H1 (cell line): ENCODE measurements around the gene GABRR3. TPM values are rescaled to one million over a fixed set of nuclear protein-coding genes. Genes with fewer than 3 reads are reported as not detected.

Experiments used
- CTCF ChIA-PET: fragments of 300-600 bp; sonication (Branson Sonifier 250); formaldehyde crosslinking; loops from one replicate; lab custom pipeline; 2021; ENCODE audit not compliant: partially characterized antibody; lab: Charles Lee
- POLR2A ChIA-PET: fragments of 300-600 bp; sonication (Branson Sonifier 250); formaldehyde crosslinking; loops from one replicate; lab custom pipeline; 2021; ENCODE audit warnings: inconsistent platforms; ENCODE audit not compliant: partially characterized antibody; lab: Charles Lee
- DNase-seq, 2 experiments: peaks; one replicate each; pipeline versions ENCODE4 v3.0.0 to v3.0.0-alpha.2; 2010 to 2022; ENCODE audit warnings: low spot score in 2 of 2, low read depth in 1 of 2, mixed read lengths in 1 of 2
- FAIRE-seq: peaks from 2 replicates; lab custom pipeline; 2011; peaks lifted over from hg19 to GRCh38; lab: Jason Lieb, UNC
- H2AFZ ChIP-seq: 2 replicates; pipeline ENCODE4 v1.8.1; 2012; ENCODE audit warnings: low read length, inconsistent platforms
- H2AK5ac ChIP-seq: 2 replicates; pipeline ENCODE4 v1.6.1; 2013; ENCODE audit warnings: low read depth, low read length
- H2BK120ac ChIP-seq: replicated peaks from 2 replicates; pipeline ENCODE3; 2013; ENCODE audit warnings: low read depth, low read length, inconsistent platforms
- H2BK12ac ChIP-seq: 2 replicates; pipeline ENCODE4 v1.6.1; 2013; ENCODE audit warnings: low read depth, low read length
- H2BK15ac ChIP-seq: 2 replicates; pipeline ENCODE4 v1.6.1; 2013; ENCODE audit warnings: low read length
- H2BK20ac ChIP-seq: 2 replicates; pipeline ENCODE4 v1.6.1; 2013; ENCODE audit warnings: low read length
- H2BK5ac ChIP-seq: 2 replicates; pipeline ENCODE4 v1.6.1; 2013; ENCODE audit warnings: low read depth, low read length
- H3K14ac ChIP-seq: 2 replicates; pipeline ENCODE4 v1.6.1; 2013; ENCODE audit warnings: inconsistent platforms; ENCODE audit not compliant: insufficient read length
- H3K18ac ChIP-seq: 2 replicates; pipeline ENCODE4 v1.6.1; 2013; ENCODE audit warnings: low read length; ENCODE audit errors: extremely low read depth
- H3K23ac ChIP-seq: 2 replicates; pipeline ENCODE4 v1.6.1; 2013; ENCODE audit warnings: inconsistent platforms; ENCODE audit not compliant: insufficient read length
- H3K23me2 ChIP-seq: 2 replicates; pipeline ENCODE4 v1.6.1; 2013; ENCODE audit warnings: low read depth, low read length
- H3K27ac ChIP-seq: 2 replicates; pipeline ENCODE4 v1.6.1; 2011; ENCODE audit warnings: low read depth, low read length, inconsistent platforms
- H3K27me3 ChIP-seq, 4 experiments: replicated peaks in 1 of 4; 1 replicate in 1 of 4; 2 replicates in 3 of 4; pipeline versions ENCODE4 v1.6.1 to v1.8.1; 2011 to 2013; ENCODE audit warnings: low read length in 3 of 4, mild to moderate bottlenecking in 3 of 4, inconsistent platforms in 2 of 4, mixed read lengths in 2 of 4, moderate library complexity in 1 of 4; ENCODE audit not compliant: control insufficient read depth in 3 of 4, insufficient read depth in 3 of 4; ENCODE audit errors: extremely low read depth in 1 of 4
- H3K36me3 ChIP-seq, 4 experiments: 2 replicates each; pipeline versions ENCODE4 v1.6.1 to v1.8.1; 2011 to 2013; ENCODE audit warnings: mild to moderate bottlenecking in 4 of 4, low read length in 3 of 4, moderate library complexity in 2 of 4, control low read depth in 1 of 4, inconsistent platforms in 1 of 4; ENCODE audit not compliant: insufficient read depth in 4 of 4, control insufficient read depth in 2 of 4
- H3K4ac ChIP-seq: replicated peaks from 2 replicates; pipeline ENCODE3; 2013; ENCODE audit warnings: low read length, low read depth, mixed read lengths, inconsistent platforms; ENCODE audit not compliant: insufficient read length
- H3K4me1 ChIP-seq, 4 experiments: replicated peaks in 1 of 4; 1 replicate in 1 of 4; 2 replicates in 3 of 4; pipeline versions ENCODE4 v1.6.1 to v1.8.1; 2011 to 2013; ENCODE audit warnings: low read length in 3 of 4, inconsistent platforms in 2 of 4, mixed read lengths in 1 of 4; ENCODE audit not compliant: insufficient read depth in 4 of 4, control insufficient read depth in 3 of 4
- H3K4me2 ChIP-seq, 2 experiments: 2 replicates each; pipeline versions ENCODE4 v1.6.1 to v1.8.1; 2011 to 2013; ENCODE audit warnings: low read depth in 2 of 2, low read length in 2 of 2, control low read depth in 1 of 2, inconsistent platforms in 1 of 2, mild to moderate bottlenecking in 1 of 2; ENCODE audit not compliant: insufficient read depth in 1 of 2
- H3K4me3 ChIP-seq, 4 experiments: fragments of 200-600, 300-600 bp in 1 of 4; sonication (generic), shearing (Covaris generic), sonication (Bioruptor Twin) in 1 of 4; 2 replicates each; pipeline versions ENCODE4 v1.5.1 to v1.8.1; 2011 to 2016; ENCODE audit warnings: low read length in 4 of 4, low read depth in 3 of 4, control low read depth in 2 of 4, inconsistent platforms in 2 of 4, mild to moderate bottlenecking in 2 of 4, mixed read lengths in 1 of 4, moderate library complexity in 1 of 4; ENCODE audit not compliant: insufficient read depth in 2 of 4; ENCODE audit errors: extremely low read depth in 1 of 4
- H3K56ac ChIP-seq: replicated peaks from 2 replicates; pipeline ENCODE3; 2013; ENCODE audit warnings: low read depth, mild to moderate bottlenecking, mixed read lengths, low read length, inconsistent platforms; ENCODE audit not compliant: insufficient read length
- H3K79me1 ChIP-seq: 2 replicates; pipeline ENCODE4 v1.6.1; 2013; ENCODE audit warnings: low read depth, low read length, control low read depth
- H3K79me2 ChIP-seq, 2 experiments: 2 replicates each; pipeline versions ENCODE4 v1.6.1 to v1.8.1; 2012 to 2013; ENCODE audit warnings: low read length in 2 of 2, mild to moderate bottlenecking in 2 of 2, inconsistent platforms in 1 of 2; ENCODE audit not compliant: insufficient read depth in 2 of 2, control insufficient read depth in 1 of 2
- H3K9ac ChIP-seq, 4 experiments: replicated peaks in 1 of 4; 1 replicate in 1 of 4; 2 replicates in 3 of 4; pipeline versions ENCODE4 v1.6.1 to v1.8.1; 2011 to 2013; ENCODE audit warnings: low read depth in 3 of 4, low read length in 3 of 4, control low read depth in 2 of 4, mild to moderate bottlenecking in 2 of 4, moderate library complexity in 2 of 4, inconsistent platforms in 1 of 4; ENCODE audit errors: extremely low read depth in 1 of 4
- H3K9me3 ChIP-seq, 2 experiments: 2 replicates each; pipeline versions ENCODE4 v1.6.1 to v1.8.1; 2012 to 2013; ENCODE audit warnings: mild to moderate bottlenecking in 2 of 2, moderate library complexity in 2 of 2, control low read depth in 1 of 2, inconsistent platforms in 1 of 2, low read depth in 1 of 2, low read length in 1 of 2, mixed read lengths in 1 of 2; ENCODE audit not compliant: insufficient read depth in 2 of 2
- H4K20me1 ChIP-seq, 2 experiments: replicated peaks in 1 of 2; 2 replicates each; pipeline versions ENCODE3 to v1.8.1; 2011 to 2013; ENCODE audit warnings: inconsistent platforms in 2 of 2, low read length in 2 of 2, mild to moderate bottlenecking in 1 of 2; ENCODE audit not compliant: insufficient read depth in 2 of 2, control insufficient read depth in 1 of 2
- H4K5ac ChIP-seq: 2 replicates; pipeline ENCODE4 v1.6.1; 2013; ENCODE audit warnings: low read length, low read depth, mixed read lengths, inconsistent platforms; ENCODE audit not compliant: insufficient read length
- H4K8ac ChIP-seq: 2 replicates; pipeline ENCODE4 v1.8.0; 2013; ENCODE audit warnings: mild to moderate bottlenecking, moderate library complexity, low read length, inconsistent platforms; ENCODE audit not compliant: insufficient read depth; ENCODE audit errors: extremely low read depth
- H4K91ac ChIP-seq: replicated peaks from 2 replicates; pipeline ENCODE3; 2013; ENCODE audit warnings: low read length, mixed read lengths, inconsistent platforms; ENCODE audit not compliant: insufficient read length
- BCL11A ChIP-seq, 2 experiments: IDR thresholded peaks; one replicate each; pipeline ENCODE4 v1.6.1; 2011; ENCODE audit warnings: low read depth in 2 of 2, low read length in 2 of 2, mild to moderate bottlenecking in 2 of 2
- CEBPB ChIP-seq: IDR thresholded peaks from 2 replicates; pipeline ENCODE4 v1.6.1; 2012; ENCODE audit warnings: low read depth, low read length
- GABPA ChIP-seq: IDR thresholded peaks from 2 replicates; pipeline ENCODE4 v1.6.1; 2011; ENCODE audit warnings: mild to moderate bottlenecking, low read length, moderate library complexity, borderline replicate concordance; ENCODE audit not compliant: insufficient read depth
- KDM4A ChIP-seq: IDR thresholded peaks from one replicate; pipeline ENCODE4 v1.7.1; 2012; ENCODE audit warnings: low read depth, mild to moderate bottlenecking, moderate library complexity, low read length, inconsistent platforms; ENCODE audit not compliant: severe bottlenecking
- MAFK ChIP-seq: IDR thresholded peaks from 2 replicates; pipeline ENCODE4 v1.6.1; 2012; ENCODE audit warnings: low read depth, mild to moderate bottlenecking, improper control_type of control experiment, low read length
- POLR2AphosphoS5 ChIP-seq: IDR thresholded peaks from 2 replicates; pipeline ENCODE4 v1.6.1; 2011; ENCODE audit warnings: low read depth, low read length
- RBBP5 ChIP-seq: IDR thresholded peaks from 2 replicates; pipeline ENCODE4 v1.7.1; 2012; ENCODE audit warnings: low read depth, mild to moderate bottlenecking, inconsistent platforms, low read length, moderate library complexity, borderline replicate concordance
- WGBS, 2 experiments: shearing (Covaris generic) in 1 of 2; methylation state at CpG; one replicate each; pipeline versions ENCODE4 v1.1.6 to v1.1.7; 2013 to 2015; ENCODE audit warnings: low lambda C conversion rate in 2 of 2, mixed read lengths in 2 of 2, inconsistent platforms in 1 of 2, low coverage in 1 of 2, missing lambda C conversion rate in 1 of 2; ENCODE audit not compliant: insufficient replicate concordance in 2 of 2, insufficient coverage in 1 of 2, insufficient read length in 1 of 2; ENCODE audit errors: extremely low coverage in 1 of 2, missing lambda C conversion rate in 1 of 2; 5-methylcytosine and 5-hydroxymethylcytosine counted together
- polyA plus RNA-seq, 7 experiments: library from polyadenylated mRNA; depleted of rRNA in 3 of 7; stranded (reverse) in 5 of 7; unstranded in 2 of 7; fragments of >200 nt in 5 of 7; fragments of 200-250 nt in 2 of 7; gene quantifications; 1 replicate in 5 of 7; 2 replicates in 1 of 7; 4 replicates in 1 of 7; pipeline versions ENCODE4 v1.2.1 to v1.2.3, GENCODE V29; 2011 to 2013; ENCODE audit warnings: missing spikeins in 2 of 7, mixed read lengths in 2 of 7
- total RNA-seq: library from RNA; stranded (reverse); fragmentation: NEBNext Ultra II Directional; extraction: Animal tissue kit (Norgen Biotek cat#: 25700); gene quantifications from 2 replicates; pipeline ENCODE4 v1.2.1, GENCODE V29; 2021
- TF ChIP-seq, protein P1 (sequence below), 3 experiments: IDR thresholded peaks; 1 replicate in 2 of 3; 2 replicates in 1 of 3; pipeline versions ENCODE4 v1.5.1 to v1.6.1; 2011; ENCODE audit warnings: low read length in 3 of 3, mild to moderate bottlenecking in 3 of 3, inconsistent platforms in 2 of 3, low read depth in 1 of 3, moderate library complexity in 1 of 3; ENCODE audit not compliant: insufficient read depth in 1 of 3; ENCODE audit errors: control extremely low read depth in 1 of 3

The GABRR3 gene
- total and polyA plus RNA-seq, 2 of the 8 experiments (the other 6 are each of a cell fraction or from before 2014, with no cell fraction given), result not detected

GRCh38 chr3:97992547-97993173 is 42.5 kb downstream of the GABRR3 start:
- ChIA-PET CTCF (interaction anchor here (0.6 to 1.2 kb wide), 5 partner anchors 27 to 273 kb away, joined by 3 read pairs; no protein-coding TSS in a partner anchor), POLR2A (interaction anchor here (0.9 to 1.0 kb wide), 2 partner anchors 15 to 21 kb away, joined by 3 read pairs; no protein-coding TSS in a partner anchor)
- Histone ChIP-seq H3K4me1 (peaks cover 0 to 7% (median 3%) of the 10 kb centered on the region in 4 experiments; a peak in 2 of 7 replicates), H3K4me2 (peak overlapping the region; percentile 2 to 22; a peak in 1 of 4 replicates), H3K23ac (no peak overlapping the region), H3K9me3 (no peaks in the 10 kb centered on the region), H3K23me2 (peaks cover 11% of the 10 kb centered on the region; the same call in 1 of the 2 replicates), H3K56ac (no peak overlapping the region), H3K14ac (no peak overlapping the region), H3K4ac (no peak overlapping the region), H2BK5ac (no peak overlapping the region), H4K5ac (no peak overlapping the region), H3K79me1 (no peaks in the 10 kb centered on the region), H3K9ac (no peak overlapping the region), H3K79me2 (no peaks in the 10 kb centered on the region), H2BK120ac (no peak overlapping the region), H2BK15ac (no peak overlapping the region), H2AFZ (0 out of 2 replicates have a peak overlapping the region, but pooled peaks have one; percentile 55), H3K4me3 (no peak overlapping the region), H4K91ac (no peak overlapping the region), H3K36me3 (no peaks in the 10 kb centered on the region), H2BK20ac (no peak overlapping the region), H2AK5ac (no peak overlapping the region), H3K27ac (no peak overlapping the region), H3K18ac (no peak overlapping the region), H2BK12ac (no peak overlapping the region)
- DNase-seq (no peak), FAIRE-seq (no peak)
- WGBS, 2 experiments, result 83% methylated on average over 2 of the region's 2 CpGs; no CpG with 5 or more reads in 1 of the 2 experiments
- TF ChIP-seq GABPA, result no peak
- no peak for TF ChIP-seq RBBP5
- TF ChIP-seq POLR2AphosphoS5, result no peak
- no peak for TF ChIP-seq MAFK
- TF ChIP-seq BCL11A (IDR thresholded peaks at IDR 0.05; ENCODE audit: low read depth in 2 of 2, low read length in 2 of 2), result no peak
- no peak for TF ChIP-seq KDM4A
- TF ChIP-seq CEBPB, result no peak
- TF ChIP-seq, protein P1, sequence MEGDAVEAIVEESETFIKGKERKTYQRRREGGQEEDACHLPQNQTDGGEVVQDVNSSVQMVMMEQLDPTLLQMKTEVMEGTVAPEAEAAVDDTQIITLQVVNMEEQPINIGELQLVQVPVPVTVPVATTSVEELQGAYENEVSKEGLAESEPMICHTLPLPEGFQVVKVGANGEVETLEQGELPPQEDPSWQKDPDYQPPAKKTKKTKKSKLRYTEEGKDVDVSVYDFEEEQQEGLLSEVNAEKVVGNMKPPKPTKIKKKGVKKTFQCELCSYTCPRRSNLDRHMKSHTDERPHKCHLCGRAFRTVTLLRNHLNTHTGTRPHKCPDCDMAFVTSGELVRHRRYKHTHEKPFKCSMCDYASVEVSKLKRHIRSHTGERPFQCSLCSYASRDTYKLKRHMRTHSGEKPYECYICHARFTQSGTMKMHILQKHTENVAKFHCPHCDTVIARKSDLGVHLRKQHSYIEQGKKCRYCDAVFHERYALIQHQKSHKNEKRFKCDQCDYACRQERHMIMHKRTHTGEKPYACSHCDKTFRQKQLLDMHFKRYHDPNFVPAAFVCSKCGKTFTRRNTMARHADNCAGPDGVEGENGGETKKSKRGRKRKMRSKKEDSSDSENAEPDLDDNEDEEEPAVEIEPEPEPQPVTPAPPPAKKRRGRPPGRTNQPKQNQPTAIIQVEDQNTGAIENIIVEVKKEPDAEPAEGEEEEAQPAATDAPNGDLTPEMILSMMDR (IDR thresholded peaks at IDR 0.05; ENCODE audit: control extremely low read depth in 1 of 3, insufficient read depth in 1 of 3, low read depth in 1 of 3, low read length in 3 of 3), result no peak
- TF ChIP-seq, all 59 proteins: peak for 0
- no peak overlapping the region for H4K8ac ChIP-seq
- no peaks in the 10 kb centered on the region for H3K27me3 ChIP-seq
- peaks cover 0 to 10% of the 10 kb centered on the region in 2 experiments for H4K20me1 ChIP-seq
